GM10266 (cell line): ENCODE data around the gene PARD3B.

Source experiments
- DNase-seq: peaks from one replicate; pipeline ENCODE4 v3.0.0; 2012; ENCODE audit errors: extremely low spot score
- TF ChIP-seq, protein P1 (sequence below): IDR thresholded peaks from 2 replicates; pipeline ENCODE4 v1.5.1; 2012; ENCODE audit warnings: mild to moderate bottlenecking, low read depth; ENCODE audit not compliant: control insufficient read depth, insufficient read depth; ENCODE audit errors: missing control alignments

The PARD3B gene

DNA sequence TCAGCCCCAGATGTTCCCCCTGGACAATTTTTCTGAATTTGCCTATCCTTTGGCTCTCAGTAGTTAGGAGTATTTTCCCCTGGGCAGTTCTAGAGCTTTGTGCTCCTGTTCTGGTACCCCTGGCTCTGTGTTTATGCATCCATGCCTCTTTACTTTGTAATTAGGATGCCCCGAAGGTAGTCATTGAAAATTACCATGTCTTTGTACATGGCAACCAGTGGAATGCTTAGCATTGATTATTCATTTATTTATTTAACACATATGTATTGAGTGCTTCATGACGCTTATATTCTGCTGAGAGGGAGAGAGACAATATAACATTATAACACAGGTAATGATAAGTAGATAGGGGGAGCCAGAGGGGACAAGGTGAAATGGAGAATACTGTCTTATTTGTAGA is 346.5 kb downstream of the PARD3B start:
- DNase-seq = no peak
- TF ChIP-seq, protein P1, sequence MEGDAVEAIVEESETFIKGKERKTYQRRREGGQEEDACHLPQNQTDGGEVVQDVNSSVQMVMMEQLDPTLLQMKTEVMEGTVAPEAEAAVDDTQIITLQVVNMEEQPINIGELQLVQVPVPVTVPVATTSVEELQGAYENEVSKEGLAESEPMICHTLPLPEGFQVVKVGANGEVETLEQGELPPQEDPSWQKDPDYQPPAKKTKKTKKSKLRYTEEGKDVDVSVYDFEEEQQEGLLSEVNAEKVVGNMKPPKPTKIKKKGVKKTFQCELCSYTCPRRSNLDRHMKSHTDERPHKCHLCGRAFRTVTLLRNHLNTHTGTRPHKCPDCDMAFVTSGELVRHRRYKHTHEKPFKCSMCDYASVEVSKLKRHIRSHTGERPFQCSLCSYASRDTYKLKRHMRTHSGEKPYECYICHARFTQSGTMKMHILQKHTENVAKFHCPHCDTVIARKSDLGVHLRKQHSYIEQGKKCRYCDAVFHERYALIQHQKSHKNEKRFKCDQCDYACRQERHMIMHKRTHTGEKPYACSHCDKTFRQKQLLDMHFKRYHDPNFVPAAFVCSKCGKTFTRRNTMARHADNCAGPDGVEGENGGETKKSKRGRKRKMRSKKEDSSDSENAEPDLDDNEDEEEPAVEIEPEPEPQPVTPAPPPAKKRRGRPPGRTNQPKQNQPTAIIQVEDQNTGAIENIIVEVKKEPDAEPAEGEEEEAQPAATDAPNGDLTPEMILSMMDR = no peak

DNA sequence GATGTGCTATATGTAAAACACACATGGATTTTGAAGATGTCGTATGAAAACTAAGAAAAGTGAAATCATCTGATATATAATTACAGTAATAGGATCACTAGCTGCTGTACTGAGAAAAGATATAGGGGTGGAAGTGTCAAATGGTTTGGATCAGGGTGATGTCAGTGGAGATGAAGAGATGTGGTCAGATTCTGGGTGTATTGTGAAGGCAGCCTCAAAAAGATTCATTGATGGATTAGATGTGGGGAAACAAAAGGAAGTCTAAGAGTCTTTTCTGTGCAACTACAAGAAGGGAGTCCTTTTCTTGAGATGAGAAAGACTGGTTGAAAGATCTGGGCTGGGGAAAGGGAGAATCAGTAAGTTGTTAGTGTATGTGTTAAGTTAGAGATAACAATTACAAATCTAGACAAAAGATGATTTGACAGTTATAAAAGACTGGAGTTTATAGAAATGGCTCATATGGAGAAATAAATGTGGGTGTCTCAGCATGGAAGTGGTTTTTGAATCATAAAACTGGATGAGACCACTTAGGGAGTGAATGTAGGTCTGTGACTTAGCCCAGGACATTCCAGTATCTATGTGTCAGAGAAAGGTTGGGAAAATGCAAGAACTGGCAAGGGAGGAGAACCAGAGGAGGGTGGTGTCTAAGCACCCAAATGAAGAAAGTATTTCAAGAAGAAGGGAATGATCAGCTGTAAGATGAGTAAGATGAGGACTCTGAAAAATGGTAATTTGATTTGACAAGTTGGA is 347.4 kb downstream of the PARD3B start:
- TF ChIP-seq, protein P1 = no peak
- no peak for DNase-seq

DNA sequence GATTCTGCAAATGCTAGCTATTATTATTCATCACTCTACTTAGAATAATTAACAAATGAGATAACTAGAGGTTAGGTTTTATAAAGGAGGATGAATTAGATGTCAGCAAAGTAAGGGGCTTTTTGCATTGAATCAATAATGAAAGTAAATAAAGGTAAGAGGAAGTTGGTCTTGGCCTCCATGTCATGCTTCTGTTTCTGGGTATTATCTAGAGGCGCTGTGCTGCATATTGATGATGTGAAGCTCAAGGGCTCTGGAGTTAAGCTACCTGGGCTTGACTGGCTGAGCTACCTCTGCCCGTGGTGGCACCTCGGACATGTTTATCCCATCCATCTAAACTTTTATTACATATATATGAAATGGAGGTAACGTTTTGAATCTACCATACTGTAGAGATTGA is 350.9 kb downstream of the PARD3B start:
- TF ChIP-seq, protein P1 = no peak
- no peak for DNase-seq

DNA sequence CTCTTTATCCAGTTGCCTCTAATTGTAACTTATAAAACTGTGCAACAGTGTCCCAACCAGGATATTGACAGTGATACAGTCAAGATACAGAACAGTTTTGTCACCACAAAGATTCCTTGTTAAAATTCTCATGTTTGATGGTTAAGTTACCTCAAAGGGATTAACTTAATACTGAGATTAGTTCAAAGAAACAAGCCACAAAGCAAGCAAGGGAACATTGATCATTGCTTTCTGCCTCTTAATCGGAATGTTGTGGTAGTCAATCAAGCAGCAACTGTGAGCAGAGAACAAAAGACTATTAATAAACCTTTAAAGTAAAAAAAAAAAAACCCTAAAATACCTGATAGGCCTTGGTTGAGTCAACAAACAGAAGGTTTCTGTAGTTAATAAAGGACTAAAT is 352.3 kb downstream of the PARD3B start:
- TF ChIP-seq, protein P1 = no peak
- DNase-seq = no peak

DNA sequence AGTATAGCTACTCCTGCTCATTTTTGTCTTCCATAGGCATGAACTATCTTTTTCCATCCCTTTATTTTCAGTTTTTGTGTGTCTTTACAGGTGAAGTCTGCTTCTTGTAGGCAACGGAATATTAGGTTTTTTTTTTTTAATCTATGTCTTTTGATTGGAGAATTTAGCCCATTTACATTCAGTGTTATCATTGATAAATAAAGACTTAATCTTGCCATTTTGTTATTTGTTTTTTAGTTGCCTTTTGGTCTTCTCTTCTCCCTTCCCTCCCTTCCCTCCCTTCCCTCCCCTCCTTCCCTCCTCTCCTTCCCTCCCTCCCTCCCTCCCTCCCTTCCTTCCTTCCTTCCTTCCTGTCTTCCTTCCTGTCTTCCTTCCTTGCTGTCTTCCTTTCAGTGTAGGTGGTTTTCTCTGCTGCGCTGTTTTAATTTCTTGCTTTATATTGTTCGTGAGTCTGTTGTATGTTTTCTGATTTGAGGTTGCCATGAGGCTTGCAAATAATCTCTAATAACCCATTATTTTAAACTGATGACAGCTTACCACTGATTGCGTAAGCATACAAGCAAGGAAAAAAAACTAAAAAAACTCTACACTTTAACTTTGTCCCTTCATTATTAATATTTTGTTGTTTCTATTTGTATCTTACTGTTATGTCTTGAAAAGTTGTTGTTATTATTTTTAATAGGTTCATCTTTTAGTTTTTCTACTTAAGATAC is 353.8 kb downstream of the PARD3B start:
- DNase-seq = no peak
- TF ChIP-seq, protein P1 = no peak

DNA sequence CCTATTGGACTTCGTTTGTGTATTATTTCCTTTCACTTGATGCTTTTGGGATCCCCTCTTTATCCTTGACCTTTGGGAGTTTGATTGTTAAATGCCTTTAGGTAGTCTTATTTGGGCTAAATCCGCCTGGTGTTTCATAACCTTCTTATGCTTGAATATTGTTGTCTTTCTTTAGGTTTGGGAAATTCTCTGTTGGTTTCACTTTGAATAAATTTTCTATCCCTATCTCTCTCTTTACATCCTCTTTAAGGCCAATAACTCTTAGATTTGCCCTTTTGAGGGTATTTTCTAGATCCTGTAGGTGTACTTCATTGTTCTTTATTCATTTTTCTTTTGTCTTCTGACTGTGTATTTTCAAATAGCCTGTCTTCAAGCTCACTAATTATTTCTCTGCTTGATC is 354.7 kb downstream of the PARD3B start:
- no peak for DNase-seq
- TF ChIP-seq, protein P1 = no peak

DNA sequence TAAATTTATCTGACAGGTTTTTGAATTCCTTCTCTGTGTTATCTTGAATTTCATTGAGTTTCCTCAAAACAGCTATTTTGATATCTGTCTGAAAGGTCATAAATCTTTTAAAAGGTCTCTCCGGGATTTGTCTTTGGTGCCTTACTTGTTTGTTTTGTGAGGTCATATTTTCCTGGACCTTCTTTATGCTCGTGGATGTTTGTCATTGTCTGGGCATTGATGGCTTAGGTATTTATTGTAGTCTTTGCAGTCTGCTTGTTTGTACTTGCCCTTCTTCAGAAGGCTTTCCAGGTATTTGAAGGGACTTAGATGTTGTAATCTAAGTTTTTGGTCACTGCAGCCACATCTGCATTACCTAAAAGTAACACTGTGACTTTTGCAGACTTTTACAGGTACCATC is 355.2 kb downstream of the PARD3B start:
- TF ChIP-seq, protein P1 = no peak
- no peak for DNase-seq
